CD4-positive, CD25-positive, alpha-beta regulatory T cell (primary cell): ENCODE results near the gene CYP27C1. TPM values are rescaled to one million over a fixed set of nuclear protein-coding genes. Genes with fewer than 3 reads are reported as not detected.
"Not testable (repeated sequence)": the region's sequence is repeated elsewhere in the genome, so short reads cannot be mapped to it uniquely, and the experiment has no call there.

Experiments
- ATAC-seq, 2 donors: fragments of 150-1000 bp; cut with Tn5 transposase; one replicate each; pipeline ENCODE4 v1.10.0; 2021; ENCODE audit warnings: low read depth in 2 of 2, moderate number of reproducible peaks in 2 of 2, moderate library complexity in 1 of 2
- DNase-seq, 3 donors: peaks; one replicate each; pipeline versions ENCODE4 v3.0.0 to v3.0.0-alpha.2; 2012 to 2022; ENCODE audit warnings: mixed read lengths in 1 of 3
- H3K27ac ChIP-seq: one replicate; pipeline ENCODE4 v1.7.0; 2013; ENCODE audit warnings: mild to moderate bottlenecking, low read length; ENCODE audit not compliant: insufficient read depth, poor library complexity, severe bottlenecking
- H3K27me3 ChIP-seq: one replicate; pipeline ENCODE4 v1.7.0; 2013; ENCODE audit warnings: low read length; ENCODE audit not compliant: control insufficient read depth, insufficient read depth
- H3K36me3 ChIP-seq: one replicate; pipeline ENCODE4 v1.7.0; 2013; ENCODE audit warnings: mild to moderate bottlenecking, low read length, moderate library complexity; ENCODE audit not compliant: control insufficient read depth, insufficient read depth
- H3K4me1 ChIP-seq: 2 replicates; pipeline ENCODE4 v1.7.0; 2013; ENCODE audit warnings: mild to moderate bottlenecking, low read length; ENCODE audit not compliant: insufficient read depth, control insufficient read depth, poor library complexity, severe bottlenecking
- H3K4me3 ChIP-seq: one replicate; pipeline ENCODE4 v1.7.0; 2013; ENCODE audit warnings: low read depth, mild to moderate bottlenecking, low read length, moderate library complexity
- H3K9me3 ChIP-seq, 2 experiments: 1 replicate in 1 of 2; 2 replicates in 1 of 2; pipeline ENCODE4 v1.7.0; 2013; ENCODE audit warnings: low read length in 2 of 2, mild to moderate bottlenecking in 1 of 2, moderate library complexity in 1 of 2; ENCODE audit not compliant: control insufficient read depth in 2 of 2
- H3K27ac Mint-ChIP-seq, 3 donors: one replicate each; pipeline ENCODE4 v1.8.0; 2020 to 2022; ENCODE audit warnings: mild to moderate bottlenecking in 3 of 3, mixed read lengths in 3 of 3, moderate library complexity in 2 of 3
- H3K27me3 Mint-ChIP-seq: one replicate; pipeline ENCODE4 v1.8.0; 2022; ENCODE audit warnings: mild to moderate bottlenecking, mixed read lengths
- H3K36me3 Mint-ChIP-seq: one replicate; pipeline ENCODE4 v1.8.0; 2020; ENCODE audit warnings: mixed read lengths
- H3K4me1 Mint-ChIP-seq, 4 donors: one replicate each; pipeline ENCODE4 v1.8.0; 2020 to 2022; ENCODE audit warnings: mixed read lengths in 4 of 4, mild to moderate bottlenecking in 1 of 4
- H3K4me3 Mint-ChIP-seq, 4 donors: one replicate each; pipeline ENCODE4 v1.8.0; 2020 to 2022; ENCODE audit warnings: mild to moderate bottlenecking in 4 of 4, mixed read lengths in 4 of 4, moderate library complexity in 3 of 4
- H3K9me3 Mint-ChIP-seq, 7 donors: one replicate each; pipeline ENCODE4 v1.8.0; 2020 to 2022; ENCODE audit warnings: mixed read lengths in 7 of 7, mild to moderate bottlenecking in 3 of 7, moderate library complexity in 2 of 7
- polyA plus RNA-seq, 4 donors: library from polyadenylated mRNA; unstranded; fragments of 300-500 nt; fragmentation: Illumina TruSeq; gene quantifications; one replicate each; pipeline ENCODE4 v1.2.3, GENCODE V29; 2021
- total RNA-seq: library from RNA; stranded (reverse); gene quantifications from one replicate; pipeline ENCODE4 v1.2.3, GENCODE V29; 2022

CYP27C1 gene
- total and polyA plus RNA-seq, 5 donors from 2014 or later: not detected

DNA sequence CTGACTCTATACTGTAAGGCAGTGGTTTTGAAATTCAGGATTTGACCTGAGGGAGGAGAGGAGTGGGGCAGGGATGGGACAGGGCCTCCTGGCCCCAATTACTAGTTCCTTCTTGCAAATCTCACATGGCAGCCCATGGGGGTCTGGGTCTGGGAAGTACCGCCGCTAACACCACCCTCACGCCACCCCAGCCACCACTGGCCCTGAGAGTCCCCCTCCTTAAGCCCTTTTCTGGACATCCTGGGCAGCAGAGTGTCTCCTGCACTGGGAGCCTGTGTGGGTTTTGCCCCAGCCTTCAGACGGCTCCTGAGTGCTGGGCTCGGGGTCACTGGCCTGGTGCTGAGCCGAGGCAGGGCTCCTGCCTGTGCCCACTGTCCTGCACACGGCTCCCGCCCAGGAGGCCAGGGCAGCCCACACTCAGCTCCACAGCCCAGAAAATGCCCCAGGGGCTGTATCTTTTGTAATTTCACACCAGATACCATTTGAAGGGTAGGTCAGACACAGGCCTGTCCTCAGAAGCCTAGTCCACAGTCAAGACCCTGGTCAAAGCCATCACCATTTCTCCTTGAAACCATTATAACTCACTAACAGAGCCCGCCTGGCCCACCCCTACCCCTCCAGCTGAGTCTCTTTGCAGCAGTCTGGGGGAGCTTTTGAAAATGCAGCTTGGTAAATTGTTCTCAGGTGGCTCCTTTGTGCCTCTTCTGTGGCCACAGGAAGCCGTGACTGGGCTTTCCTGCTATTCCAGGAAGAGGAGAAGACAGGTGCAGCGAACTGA, 55.1 kb downstream of the CYP27C1 start:
- no peaks in the 10 kb centered on the region for H3K27me3 ChIP-seq
- H3K9me3 ChIP-seq: no peaks in the 10 kb centered on the region
- H3K36me3 ChIP-seq: no peaks in the 10 kb centered on the region
- H3K27ac Mint-ChIP-seq: no peak overlapping the region
- H3K27me3 Mint-ChIP-seq: peaks cover 4% of the 10 kb centered on the region
- no peak overlapping the region for H3K4me3 Mint-ChIP-seq
- no peak overlapping the region for H3K27ac ChIP-seq
- no peak for DNase-seq
- H3K4me3 ChIP-seq: no peak overlapping the region
- no peaks in the 10 kb centered on the region for H3K9me3 Mint-ChIP-seq
- H3K36me3 Mint-ChIP-seq: no peaks in the 10 kb centered on the region
- no peaks in the 10 kb centered on the region for H3K4me1 ChIP-seq
- no peak for ATAC-seq
- H3K4me1 Mint-ChIP-seq: no peaks in the 10 kb centered on the region

- H3K36me3 Mint-ChIP-seq: no peaks in the 10 kb centered on the region
- H3K9me3 Mint-ChIP-seq: no peaks in the 10 kb centered on the region
- ATAC-seq (no peak), DNase-seq (no peak)
- no peak overlapping the region for H3K27ac ChIP-seq
- no peaks in the 10 kb centered on the region for H3K4me1 Mint-ChIP-seq
- H3K27me3 ChIP-seq: no peaks in the 10 kb centered on the region
- H3K36me3 ChIP-seq: no peaks in the 10 kb centered on the region
- H3K27ac Mint-ChIP-seq: no peak overlapping the region
- no peak overlapping the region for H3K4me3 ChIP-seq
- no peaks in the 10 kb centered on the region for H3K9me3 ChIP-seq
- no peaks in the 10 kb centered on the region for H3K4me1 ChIP-seq
- H3K4me3 Mint-ChIP-seq: no peak overlapping the region
- H3K27me3 Mint-ChIP-seq: peaks cover 11% of the 10 kb centered on the region
Observed at GRCh38 chr2:127163921-127164320, 56.2 kb downstream of the CYP27C1 start.

GRCh38 chr2:127163090-127163406, 57.1 kb downstream of the CYP27C1 start:
- not testable (repeated sequence) for H3K27me3 ChIP-seq, H3K4me3 Mint-ChIP-seq, H3K4me3 ChIP-seq, H3K9me3 ChIP-seq, H3K36me3 ChIP-seq, H3K9me3 Mint-ChIP-seq, H3K4me1 Mint-ChIP-seq, DNase-seq, H3K4me1 ChIP-seq, ATAC-seq, H3K27ac ChIP-seq, H3K27ac Mint-ChIP-seq, H3K36me3 Mint-ChIP-seq
- peaks cover 11% of the 10 kb centered on the region for H3K27me3 Mint-ChIP-seq

GRCh38 chr2:127162261-127163089, 57.6 kb downstream of the CYP27C1 start:
- no peak overlapping the region for H3K27ac Mint-ChIP-seq
- DNase-seq: no peak
- H3K4me3 Mint-ChIP-seq: no peak overlapping the region
- Histone ChIP-seq H3K36me3 (no peaks in the 10 kb centered on the region), H3K4me1 (no peaks in the 10 kb centered on the region), H3K27me3 (no peaks in the 10 kb centered on the region), H3K9me3 (no peaks in the 10 kb centered on the region), H3K27ac (no peak overlapping the region), H3K4me3 (no peak overlapping the region)
- no peaks in the 10 kb centered on the region for H3K36me3 Mint-ChIP-seq
- H3K27me3 Mint-ChIP-seq: peaks cover 11% of the 10 kb centered on the region
- H3K4me1 Mint-ChIP-seq: no peaks in the 10 kb centered on the region
- no peaks in the 10 kb centered on the region for H3K9me3 Mint-ChIP-seq
- ATAC-seq: no peak

- ATAC-seq (no peak), DNase-seq (no peak)
- H3K4me1 ChIP-seq: no peaks in the 10 kb centered on the region
- H3K27me3 ChIP-seq: no peaks in the 10 kb centered on the region
- no peaks in the 10 kb centered on the region for H3K36me3 ChIP-seq
- Mint-ChIP-seq H3K27me3 (peaks cover 11% of the 10 kb centered on the region), H3K27ac (no peak overlapping the region), H3K36me3 (no peaks in the 10 kb centered on the region), H3K4me3 (no peak overlapping the region), H3K9me3 (no peaks in the 10 kb centered on the region), H3K4me1 (no peaks in the 10 kb centered on the region)
- H3K4me3 ChIP-seq: no peak overlapping the region
- H3K27ac ChIP-seq: no peak overlapping the region
- H3K9me3 ChIP-seq: no peaks in the 10 kb centered on the region
Observed at GRCh38 chr2:127161176-127162136, 58.6 kb downstream of the CYP27C1 start.

GRCh38 chr2:127160676-127161075, 59.4 kb downstream of the CYP27C1 start:
- Mint-ChIP-seq H3K27me3 (peaks cover 19% of the 10 kb centered on the region), H3K36me3 (no peaks in the 10 kb centered on the region), H3K27ac (no peak overlapping the region), H3K4me3 (no peak overlapping the region), H3K4me1 (no peaks in the 10 kb centered on the region), H3K9me3 (no peaks in the 10 kb centered on the region)
- no peaks in the 10 kb centered on the region for H3K9me3 ChIP-seq
- no peak for ATAC-seq
- H3K4me3 ChIP-seq: no peak overlapping the region
- DNase-seq: no peak
- H3K36me3 ChIP-seq: no peaks in the 10 kb centered on the region
- no peak overlapping the region for H3K27ac ChIP-seq
- no peaks in the 10 kb centered on the region for H3K27me3 ChIP-seq
- no peaks in the 10 kb centered on the region for H3K4me1 ChIP-seq

DNA sequence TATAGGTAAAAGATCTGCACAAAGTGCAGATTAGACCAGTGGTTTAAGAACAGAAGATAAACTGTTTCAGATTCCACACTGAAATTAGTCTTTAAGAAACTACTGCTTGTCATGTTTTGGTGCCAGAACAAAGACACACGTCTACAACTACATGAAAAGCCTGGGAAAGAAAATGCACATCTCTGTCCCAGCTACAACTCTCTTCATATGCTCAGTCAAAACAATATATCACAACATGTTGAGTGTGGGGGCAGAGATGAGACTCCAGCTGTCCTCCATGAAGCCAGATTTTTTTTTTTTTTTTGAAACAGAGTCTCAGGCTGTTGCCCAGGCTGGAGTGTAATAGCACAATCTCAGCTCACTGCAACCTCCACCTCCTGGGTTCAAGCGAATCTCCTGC, 60.6 kb downstream of the CYP27C1 start:
- Histone ChIP-seq H3K36me3 (no peaks in the 10 kb centered on the region), H3K4me1 (no peaks in the 10 kb centered on the region), H3K9me3 (no peaks in the 10 kb centered on the region), H3K27ac (no peak overlapping the region), H3K27me3 (no peaks in the 10 kb centered on the region), H3K4me3 (no peak overlapping the region)
- peaks cover 19% of the 10 kb centered on the region for H3K27me3 Mint-ChIP-seq
- DNase-seq (no peak), ATAC-seq (no peak)
- no peaks in the 10 kb centered on the region for H3K4me1 Mint-ChIP-seq
- no peaks in the 10 kb centered on the region for H3K9me3 Mint-ChIP-seq
- no peak overlapping the region for H3K27ac Mint-ChIP-seq
- H3K36me3 Mint-ChIP-seq: no peaks in the 10 kb centered on the region
- no peak overlapping the region for H3K4me3 Mint-ChIP-seq
